GM19239 (cell line): ENCODE measurements around the gene SOCS4.
A peak's percentile ranks its signal among the peaks of the same experiment; 100 is the strongest.

ENCODE experiments used
- DNase-seq: peaks from one replicate; pipeline ENCODE4 v3.0.0; 2011; ENCODE audit warnings: low spot score; ENCODE audit not compliant: insufficient read length
- FAIRE-seq: peaks from 2 replicates; lab custom pipeline; 2011; peaks lifted over from hg19 to GRCh38; lab: Jason Lieb, UNC

The SOCS4 gene

GRCh38 chr14:55084401-55085059, 57.5 kb downstream of the SOCS4 start:
- DNase-seq (no peak), FAIRE-seq (no peak)

- DNase-seq (no peak), FAIRE-seq (no peak)
These were observed 58.1 kb downstream of the SOCS4 start for GRCh38 chr14:55085060-55085660.

GRCh38 chr14:55086938-55087337, 59.9 kb downstream of the SOCS4 start:
- DNase-seq: no peak
- no peak for FAIRE-seq

- FAIRE-seq (no peak), DNase-seq (no peak)
These were observed 61.3 kb downstream of the SOCS4 start for GRCh38 chr14:55088356-55088755.

- FAIRE-seq (no peak), DNase-seq (no peak)
These were observed 65.3 kb downstream of the SOCS4 start for GRCh38 chr14:55092341-55092740.

- DNase-seq (no peak), FAIRE-seq (no peak)
These were observed 67.5 kb downstream of the SOCS4 start for GRCh38 chr14:55094292-55095157.

- peak; percentile 67 for DNase-seq
- peak; percentile 99 for FAIRE-seq
These were observed 71.0 kb downstream of the SOCS4 start for GRCh38 chr14:55097881-55098560.

GRCh38 chr14:55098561-55098898, 71.5 kb downstream of the SOCS4 start:
- no peak for FAIRE-seq
- DNase-seq: no peak
